Uterus (tissue), 2 donors: ENCODE data around the gene SPINT1.

Experiments
- CTCF ChIP-seq, 4 experiments: fragments of 200-600 bp in 2 of 4; fragments of 450-650 bp in 2 of 4; sonication (generic) in 2 of 4; IDR thresholded peaks; one replicate each; pipeline ENCODE4 v1.5.1; 2016 to 2019; ENCODE audit warnings: antibody characterized with exemption in 4 of 4, mild to moderate bottlenecking in 2 of 4, moderate library complexity in 1 of 4
- POLR2A ChIP-seq, 2 donors: fragments of 450-650 bp; IDR thresholded peaks; one replicate each; pipeline ENCODE4 v1.6.1; 2016; ENCODE audit warnings: antibody characterized with exemption in 2 of 2, mild to moderate bottlenecking in 1 of 2, moderate library complexity in 1 of 2

DNA sequence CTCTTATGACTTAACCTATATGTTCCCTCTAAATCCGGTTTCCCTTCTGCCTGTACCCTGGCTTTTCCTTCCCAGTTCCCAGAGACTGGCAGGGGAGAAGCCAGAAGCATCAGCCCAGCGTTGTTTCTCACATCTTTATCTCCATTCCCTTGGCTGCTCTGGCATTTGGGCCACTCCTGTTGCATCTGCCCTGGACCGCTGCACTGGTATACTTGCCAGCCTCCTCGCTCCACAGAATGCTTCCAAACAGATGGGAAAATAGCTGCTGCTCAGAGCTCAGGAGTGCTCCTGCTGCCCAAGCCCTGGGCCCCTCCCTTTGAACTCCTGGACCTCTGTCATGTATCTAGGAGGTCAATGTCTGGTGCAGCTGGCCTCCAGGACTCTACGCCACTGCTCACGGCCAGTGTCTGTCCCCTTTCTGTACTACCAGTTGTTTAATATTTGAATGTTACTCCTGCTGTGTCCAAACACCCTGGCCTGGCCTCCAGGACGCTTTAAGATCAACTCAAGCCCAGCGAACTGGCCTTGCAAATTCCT is 6.8 kb downstream of the SPINT1 start:
- TF ChIP-seq CTCF (IDR thresholded peaks at IDR 0.05) (no peak), POLR2A (IDR thresholded peaks at IDR 0.05) (no peak)
